ENCODE results near the gene TAS2R39.
A peak's percentile ranks its signal among the peaks of the same experiment; 100 is the strongest.
"Not testable (repeated sequence)": the region's sequence is repeated elsewhere in the genome, so short reads cannot be mapped to it uniquely, and the experiment has no call there.

The TAS2R39 gene

DNA sequence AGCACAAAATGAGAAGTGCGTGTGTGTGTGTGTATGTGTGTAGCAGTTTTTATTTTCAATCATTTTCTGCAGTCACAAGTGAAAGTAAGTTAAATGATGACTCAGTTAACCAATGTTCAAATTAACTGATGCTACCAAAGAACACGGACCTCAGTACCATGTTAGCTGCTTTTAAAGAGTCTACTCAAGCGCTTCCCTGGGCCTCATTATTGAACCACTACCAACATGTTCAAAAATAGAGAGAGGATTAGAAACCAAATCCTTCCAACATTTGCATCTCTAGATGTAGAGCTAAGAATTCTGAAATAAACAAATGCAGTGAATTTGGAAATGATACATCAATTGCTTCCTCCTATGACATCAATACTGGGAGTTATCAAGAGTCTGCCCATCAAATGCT, at the start of gene TAS2R39:
TAS2R39 (plus strand) TSS at position 396 of the 400 bp plus-strand sequence; CDS start at position 396, 0 bp downstream.
- no peak for DNase-seq

DNA sequence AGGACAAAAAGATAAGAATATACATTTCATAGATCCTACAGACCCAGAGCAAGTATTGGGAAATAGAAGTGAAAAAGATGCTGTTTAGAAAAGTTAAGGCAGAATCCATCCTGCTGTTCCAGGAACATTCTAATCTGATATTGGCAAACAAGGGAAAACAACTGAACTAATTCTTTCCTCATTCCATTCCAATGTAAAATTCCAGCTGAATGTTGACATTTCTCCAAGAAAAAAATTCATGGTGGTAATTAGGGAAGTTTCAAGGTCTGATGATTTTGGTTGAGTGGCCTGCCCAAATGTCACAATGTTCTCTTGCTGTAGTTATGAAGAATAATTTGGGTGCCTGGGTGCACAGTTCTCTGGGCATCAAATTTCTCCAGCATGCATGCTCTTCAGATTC, 36.1 kb upstream of the TAS2R39 start:
- DNase-seq: no peak

DNA sequence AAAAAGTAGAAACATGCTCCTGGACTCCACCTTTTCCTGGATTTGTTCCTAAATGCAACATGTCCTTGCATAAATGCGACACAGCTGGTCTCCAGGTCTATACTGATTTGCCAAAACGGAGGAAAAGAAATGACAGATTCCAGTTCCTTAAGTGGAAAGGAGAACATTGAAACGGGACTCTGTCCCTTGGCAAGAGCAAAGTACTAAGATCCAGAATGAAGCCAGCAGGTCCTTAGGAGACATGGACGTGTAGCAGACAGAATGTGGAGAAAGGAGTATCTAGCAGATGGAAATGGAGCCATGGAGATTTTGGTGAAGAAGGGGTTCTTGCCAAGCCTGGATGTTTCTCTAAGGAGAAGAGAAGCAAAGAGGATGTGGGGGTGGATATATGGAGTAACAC, 35.2 kb upstream of the TAS2R39 start:
- DNase-seq: no peak

DNA sequence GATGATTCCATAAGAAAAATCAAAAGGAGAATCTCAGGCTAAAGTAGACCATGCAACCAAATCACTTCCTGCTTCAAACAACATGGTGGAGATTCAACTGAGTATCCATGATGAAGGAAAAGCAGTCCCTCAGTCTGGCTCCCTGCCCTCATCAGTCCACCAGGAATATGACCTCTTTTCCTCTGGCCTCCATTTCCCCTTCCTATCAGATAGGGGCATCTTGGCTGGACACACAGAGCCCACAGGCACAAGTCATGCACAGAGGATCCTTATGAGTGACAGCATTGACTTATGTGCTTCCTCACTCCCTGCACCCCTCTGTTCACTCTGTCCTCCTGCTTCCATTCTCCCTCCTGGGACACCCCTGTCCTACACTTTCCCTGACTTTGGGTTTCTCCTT, 34.6 kb upstream of the TAS2R39 start:
- no peak for DNase-seq

DNA sequence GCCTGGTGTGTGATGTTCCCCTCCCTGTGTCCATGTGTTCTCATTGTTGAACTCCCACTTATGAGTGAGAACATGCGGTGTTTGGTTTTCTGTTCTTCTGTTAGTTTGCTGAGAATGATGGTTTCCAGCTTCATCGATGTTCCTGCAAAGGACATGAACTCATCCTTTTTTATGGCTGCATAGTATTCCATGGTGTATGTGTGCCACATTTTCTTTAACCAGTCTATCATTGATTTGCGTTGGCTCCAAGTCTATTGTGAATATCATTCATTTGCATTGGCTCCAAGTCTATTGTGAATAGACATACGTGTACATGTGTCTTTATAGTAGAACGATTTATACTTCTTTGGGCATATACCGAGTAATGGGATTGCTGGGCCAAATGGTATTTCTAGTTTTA, 32.5 kb upstream of the TAS2R39 start:
- not testable (repeated sequence) for DNase-seq

DNA sequence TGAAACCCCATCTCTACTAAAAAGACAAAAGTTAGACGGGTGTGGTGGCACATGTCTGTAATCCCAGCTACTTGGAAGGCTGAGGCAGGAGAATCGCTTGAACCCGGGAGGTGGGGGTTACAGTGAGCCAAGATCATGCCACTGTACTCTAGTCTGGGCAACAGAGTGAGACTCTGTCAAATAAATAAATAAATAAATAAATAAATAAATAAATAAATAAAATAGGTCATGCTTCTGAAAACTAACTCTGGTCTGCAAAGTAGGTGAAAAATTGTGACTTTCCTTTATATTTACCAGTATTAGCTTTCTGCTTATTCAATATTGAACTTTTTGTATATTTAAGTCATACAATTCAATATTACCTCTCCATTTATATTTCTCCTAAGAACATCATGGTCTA, 24.6 kb upstream of the TAS2R39 start:
- DNase-seq: not testable (repeated sequence)

DNA sequence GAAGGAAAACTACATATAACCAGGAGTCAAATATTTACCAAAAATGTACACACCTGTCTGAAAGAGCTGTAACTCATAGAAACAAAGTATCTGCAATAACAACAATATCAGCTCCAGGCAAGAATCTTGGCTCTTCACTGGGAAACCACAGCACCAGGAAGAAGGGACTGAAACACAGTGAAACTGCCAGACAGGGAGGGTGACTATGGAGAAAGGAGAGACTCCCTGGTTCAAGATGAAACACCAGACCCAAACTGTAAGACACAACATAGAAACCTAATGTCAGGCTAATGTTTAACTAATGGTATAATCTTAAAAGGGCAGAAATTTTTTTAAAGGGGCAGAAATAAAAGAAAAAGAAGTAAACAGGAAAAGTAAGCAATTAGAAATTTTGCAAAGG, 11.5 kb upstream of the TAS2R39 start:
- no peak for DNase-seq

DNA sequence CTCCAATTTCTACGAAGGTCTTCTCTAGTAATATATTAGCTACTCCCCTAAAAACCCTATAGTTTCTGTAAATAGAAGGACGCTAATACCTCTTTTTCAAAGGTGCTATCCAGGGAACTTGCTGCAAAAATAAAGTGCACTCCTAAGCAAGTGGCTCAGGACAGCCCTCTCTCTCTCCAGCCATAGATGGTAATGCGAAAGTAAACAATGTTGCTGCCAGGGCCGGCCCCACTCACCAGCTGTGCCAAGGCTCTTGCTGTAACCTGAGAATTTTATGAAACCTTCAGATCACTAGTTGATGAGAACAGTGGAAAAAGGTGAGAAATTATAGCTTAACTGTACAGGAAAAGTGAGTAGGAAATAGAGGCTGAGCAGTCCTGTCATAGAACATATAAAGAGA, 10.9 kb upstream of the TAS2R39 start:
- no peak for DNase-seq

DNA sequence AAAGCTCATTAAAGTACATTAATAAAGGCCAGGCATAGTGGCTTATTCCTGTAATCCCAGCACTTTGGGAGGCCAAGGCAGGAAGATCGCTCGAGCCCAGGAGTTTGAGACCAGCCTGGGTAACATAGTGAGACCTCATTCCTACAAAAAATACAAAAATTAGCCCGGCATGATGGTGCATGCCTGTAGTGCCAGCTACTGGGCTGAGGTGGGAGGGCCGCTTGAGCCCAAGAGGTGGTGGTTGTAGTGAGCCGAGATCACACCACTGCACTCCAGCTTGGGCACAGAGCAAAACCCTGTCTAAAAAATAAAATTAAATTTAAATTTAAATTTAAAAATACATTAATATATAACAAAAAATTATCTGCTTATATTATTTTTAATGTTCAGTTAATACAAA, 7.1 kb upstream of the TAS2R39 start:
- DNase-seq: no peak

DNA sequence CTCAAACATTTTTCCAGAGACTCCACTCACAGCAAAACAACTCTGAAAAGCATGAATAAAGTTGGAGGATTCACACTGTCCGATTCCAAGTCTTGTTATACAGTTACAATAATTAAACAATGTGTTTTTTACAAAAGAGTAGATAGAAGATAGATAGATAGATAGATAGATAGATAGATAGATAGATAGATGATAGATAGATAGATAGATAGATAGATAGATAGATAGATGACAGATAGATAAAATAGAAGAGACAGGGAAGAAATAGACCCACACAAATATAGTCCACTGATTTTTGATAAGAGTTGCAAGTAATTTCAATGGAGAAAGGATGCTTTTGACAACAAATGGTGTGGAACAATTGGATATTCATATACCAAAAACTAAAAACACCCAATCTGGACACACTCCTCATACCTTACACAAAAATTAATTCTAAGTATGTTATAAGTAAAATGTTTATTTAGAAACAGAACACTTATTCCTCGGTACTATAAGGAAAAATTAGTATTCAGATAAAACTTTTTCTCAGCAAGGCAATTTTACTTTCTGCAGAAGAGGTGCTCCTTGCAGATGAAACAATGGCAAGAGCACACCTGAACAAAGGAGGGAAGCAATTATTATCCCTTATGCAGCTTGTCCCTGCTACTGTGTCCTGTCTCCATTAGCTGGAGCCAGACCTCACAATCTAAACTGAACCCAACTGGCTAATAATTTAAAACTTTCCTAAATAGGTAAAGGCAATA, 5.7 kb upstream of the TAS2R39 start:
- no peak for DNase-seq

DNA sequence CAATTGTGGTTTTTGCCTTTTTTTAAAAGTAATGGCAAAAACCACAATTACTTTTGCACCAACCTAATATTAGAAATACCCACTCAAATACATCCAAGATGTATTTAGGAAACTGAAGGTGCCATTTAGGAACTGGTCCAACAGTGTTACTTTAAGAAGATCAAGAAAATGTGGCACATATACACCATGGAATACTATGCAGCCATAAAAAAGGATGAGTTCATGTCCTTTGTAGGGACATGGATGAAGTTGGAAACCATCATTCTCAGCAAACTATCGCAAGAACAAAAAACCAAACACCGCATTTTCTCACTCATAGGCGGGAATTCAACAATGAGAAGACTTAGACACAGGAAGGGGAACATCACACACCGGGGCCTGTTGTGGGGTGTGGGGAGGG, 2.4 kb upstream of the TAS2R39 start:
- DNase-seq: not testable (repeated sequence)

DNA sequence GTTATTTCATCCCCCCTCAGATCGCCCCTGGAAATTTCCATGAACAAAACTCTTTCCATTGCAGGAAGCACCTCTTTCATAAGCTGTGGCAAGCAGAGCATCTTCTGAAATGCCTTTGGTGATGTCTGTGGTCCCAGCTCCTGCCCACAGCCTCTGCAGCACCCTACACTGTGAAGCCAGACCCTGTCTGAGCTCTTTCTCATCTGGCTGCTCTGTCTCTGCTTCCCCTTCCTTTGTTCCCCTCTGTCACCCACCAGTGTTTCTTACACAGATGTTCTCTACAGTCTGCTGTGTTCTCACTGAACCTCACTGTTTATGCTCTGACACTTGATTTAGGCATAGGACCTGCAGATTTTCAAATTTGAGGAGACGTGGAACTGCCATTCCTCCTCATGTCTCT, 1.9 kb upstream of the TAS2R39 start:
- DNase-seq: no peak

DNA sequence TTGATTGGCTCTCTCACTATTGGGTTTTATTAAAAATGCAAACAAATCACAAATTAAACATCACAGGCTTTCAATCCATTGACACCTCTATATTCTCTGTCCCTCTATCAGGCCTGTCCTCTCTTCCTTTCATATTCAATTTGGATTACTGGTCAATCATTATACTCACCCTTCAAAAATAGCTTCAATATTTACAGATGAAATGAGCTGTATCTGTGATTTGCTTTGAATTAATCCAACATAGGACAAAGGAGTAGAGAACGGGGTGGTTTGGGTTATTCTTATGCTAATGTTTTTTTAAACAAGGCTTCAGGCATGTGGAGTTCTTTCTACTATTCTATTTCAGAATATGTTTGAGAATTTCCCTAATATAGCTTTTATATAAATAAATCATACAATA, 2.3 kb downstream of the TAS2R39 start:
- DNase-seq: no peak

DNA sequence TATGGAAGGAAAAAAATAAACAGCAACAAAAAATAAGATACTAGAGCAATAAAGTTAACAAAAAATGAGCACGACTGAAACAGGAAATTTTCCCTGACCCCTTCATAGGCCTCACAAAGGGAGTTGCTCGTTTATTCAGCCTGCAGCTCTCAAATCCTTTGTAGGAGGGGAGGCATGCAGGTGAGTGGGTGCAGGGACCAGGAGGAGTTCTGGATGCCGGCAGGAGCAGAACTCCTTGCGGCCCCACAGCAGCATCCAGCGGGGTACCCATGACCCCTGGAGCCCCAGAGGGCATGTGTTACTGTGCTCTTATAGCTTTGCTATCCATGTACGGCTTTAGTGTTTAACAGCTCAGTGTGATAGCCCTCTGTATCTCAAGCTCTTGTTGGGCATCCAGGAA, 5.8 kb downstream of the TAS2R39 start:
- no peak for DNase-seq

DNA sequence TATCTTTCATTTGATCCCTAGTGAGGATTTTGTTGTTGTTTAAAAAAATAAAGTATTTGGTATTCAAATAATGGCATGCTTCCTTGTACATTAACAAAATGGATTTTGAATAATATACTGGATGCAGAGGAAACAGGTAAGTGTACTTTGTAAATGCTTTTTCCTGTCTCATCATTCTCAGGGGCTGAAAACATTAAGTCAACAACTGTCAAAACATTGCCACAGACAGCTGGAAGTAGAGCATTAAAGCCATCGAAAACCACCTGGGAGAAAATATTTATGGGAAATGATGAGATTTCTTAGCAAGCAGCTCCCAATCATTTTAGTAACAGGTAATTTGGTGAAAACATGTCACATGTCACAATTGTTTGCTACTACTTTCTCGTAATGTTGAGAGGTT, 10.7 kb downstream of the TAS2R39 start:
- no peak for DNase-seq

DNA sequence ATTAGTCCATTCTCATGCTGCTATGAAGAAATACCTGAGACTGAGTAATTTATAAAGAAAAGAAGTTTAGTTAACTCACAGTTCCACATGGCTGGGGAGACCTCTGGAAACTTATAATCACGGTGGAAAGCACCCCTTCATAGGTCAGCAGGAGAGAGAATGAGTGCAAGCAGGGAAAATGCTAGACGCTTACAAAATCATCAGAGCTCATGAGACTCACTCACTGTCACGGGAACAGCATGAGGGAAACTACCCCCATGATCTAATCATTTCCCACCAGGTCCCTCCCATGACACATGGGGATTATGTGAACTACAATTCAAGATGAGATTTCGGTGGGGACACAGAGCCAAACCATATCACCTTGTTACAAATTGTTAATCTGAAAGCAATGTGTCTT, 15.8 kb downstream of the TAS2R39 start:
- DNase-seq: no peak

DNA sequence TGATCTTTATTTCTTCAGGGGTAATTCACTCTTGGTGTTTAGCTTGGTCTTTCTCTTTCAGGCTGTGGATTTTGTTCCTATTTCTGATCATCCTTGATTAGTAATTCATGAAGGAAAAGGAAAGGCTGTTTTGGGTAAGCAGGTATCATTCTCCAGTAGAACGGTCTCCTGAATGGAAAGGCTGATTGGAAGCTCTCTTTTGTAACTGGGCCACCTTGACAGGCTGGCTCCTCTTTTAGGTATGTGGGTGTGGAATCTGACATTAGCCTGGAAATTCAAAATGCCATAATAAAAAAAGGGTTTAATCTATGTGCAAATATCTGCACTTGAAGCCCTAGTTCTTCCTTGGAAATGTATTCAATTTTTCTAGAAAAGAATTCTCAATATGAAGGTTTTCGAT, 18.9 kb downstream of the TAS2R39 start:
- no peak for DNase-seq

DNA sequence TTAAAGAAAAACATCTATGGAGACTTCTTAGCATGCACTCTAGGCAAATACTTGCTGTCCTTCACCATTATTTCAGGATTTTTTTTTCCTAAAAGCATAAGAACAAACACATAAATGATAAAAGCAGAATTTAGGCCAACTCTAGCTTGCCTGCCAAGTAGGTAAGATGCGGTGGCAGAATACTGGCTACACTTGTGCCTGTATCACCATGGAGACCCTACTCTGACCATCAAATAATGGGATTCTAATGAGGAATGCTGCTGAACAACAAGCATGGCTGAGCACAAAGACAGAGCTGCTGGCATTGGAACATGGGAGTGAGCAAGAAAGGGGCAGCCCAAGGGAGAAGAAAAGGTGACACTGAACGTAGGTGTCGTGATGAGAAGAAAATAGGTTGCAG, 20.2 kb downstream of the TAS2R39 start:
- no peak for DNase-seq

DNA sequence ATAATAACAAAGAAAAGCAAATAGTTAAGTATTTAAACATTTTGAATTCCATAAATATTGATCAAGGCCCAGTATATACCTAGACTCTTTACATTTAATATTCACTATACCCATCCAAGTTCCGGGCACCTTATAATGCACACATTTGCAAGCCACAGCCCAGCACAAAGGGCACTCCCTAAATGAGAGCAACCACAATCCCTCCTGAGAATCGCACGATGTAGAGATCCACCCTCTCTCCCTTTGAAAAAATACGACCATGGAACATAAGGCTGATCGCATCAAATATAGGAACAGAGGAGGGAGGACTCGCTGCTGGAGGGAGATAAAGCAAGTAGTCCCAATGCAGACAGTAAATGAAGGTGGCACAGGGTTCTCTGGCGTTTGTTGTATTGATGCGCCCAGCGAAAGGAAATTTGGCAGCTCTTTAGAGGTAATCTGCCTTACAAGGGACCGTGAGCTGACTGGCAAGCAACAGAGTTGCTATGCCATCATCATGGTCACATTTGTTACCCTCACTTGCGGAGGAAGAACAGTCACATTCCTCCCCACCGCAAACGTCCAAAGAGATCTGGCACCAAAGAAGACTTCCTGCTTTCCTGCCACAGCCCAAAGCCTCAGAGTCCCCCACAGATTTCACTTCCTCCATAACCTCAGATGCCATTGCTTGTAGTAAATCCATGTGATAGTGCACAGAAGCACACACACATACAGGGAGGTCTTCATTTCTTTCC, 22.5 kb downstream of the TAS2R39 start:
- DNase-seq: no peak

DNA sequence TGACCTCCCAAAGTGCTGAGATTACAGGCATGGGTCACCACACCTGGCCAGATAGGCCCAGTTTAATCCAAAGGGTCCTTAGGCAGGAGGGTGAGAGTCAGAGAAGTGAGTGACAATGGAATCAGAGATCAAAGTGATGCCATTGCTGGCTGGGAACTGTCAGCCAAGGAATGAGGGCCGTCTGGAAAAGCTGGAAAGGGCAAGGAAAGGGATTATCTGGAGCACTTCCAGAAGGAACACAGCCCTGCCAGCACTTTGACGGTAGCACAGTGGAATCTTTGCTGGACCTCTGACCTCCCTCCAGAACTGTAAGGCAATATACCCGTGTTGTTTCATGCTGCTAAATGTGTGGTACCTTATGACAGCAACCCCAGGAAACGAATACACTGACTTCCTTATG, 27.3 kb downstream of the TAS2R39 start:
- DNase-seq: no peak

DNA sequence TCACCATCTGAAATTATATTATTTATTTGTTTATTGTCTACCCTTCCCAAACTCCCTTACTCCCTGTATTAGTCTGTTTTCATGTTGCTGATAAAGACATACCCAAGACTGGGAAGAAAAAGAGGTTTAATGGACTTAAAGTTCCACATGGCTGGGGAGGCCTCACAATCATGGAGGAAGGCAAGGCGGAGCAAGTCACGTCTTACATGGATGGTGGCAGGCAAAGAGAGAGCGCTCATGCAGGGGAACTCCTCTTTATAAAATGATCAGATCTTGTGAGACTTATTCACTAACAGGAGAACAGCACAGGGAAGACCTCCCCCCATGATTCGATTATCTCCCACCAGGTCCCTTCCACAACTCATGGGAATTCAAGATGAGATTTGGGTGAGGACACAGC, 30.3 kb downstream of the TAS2R39 start:
- not testable (repeated sequence) for DNase-seq

DNA sequence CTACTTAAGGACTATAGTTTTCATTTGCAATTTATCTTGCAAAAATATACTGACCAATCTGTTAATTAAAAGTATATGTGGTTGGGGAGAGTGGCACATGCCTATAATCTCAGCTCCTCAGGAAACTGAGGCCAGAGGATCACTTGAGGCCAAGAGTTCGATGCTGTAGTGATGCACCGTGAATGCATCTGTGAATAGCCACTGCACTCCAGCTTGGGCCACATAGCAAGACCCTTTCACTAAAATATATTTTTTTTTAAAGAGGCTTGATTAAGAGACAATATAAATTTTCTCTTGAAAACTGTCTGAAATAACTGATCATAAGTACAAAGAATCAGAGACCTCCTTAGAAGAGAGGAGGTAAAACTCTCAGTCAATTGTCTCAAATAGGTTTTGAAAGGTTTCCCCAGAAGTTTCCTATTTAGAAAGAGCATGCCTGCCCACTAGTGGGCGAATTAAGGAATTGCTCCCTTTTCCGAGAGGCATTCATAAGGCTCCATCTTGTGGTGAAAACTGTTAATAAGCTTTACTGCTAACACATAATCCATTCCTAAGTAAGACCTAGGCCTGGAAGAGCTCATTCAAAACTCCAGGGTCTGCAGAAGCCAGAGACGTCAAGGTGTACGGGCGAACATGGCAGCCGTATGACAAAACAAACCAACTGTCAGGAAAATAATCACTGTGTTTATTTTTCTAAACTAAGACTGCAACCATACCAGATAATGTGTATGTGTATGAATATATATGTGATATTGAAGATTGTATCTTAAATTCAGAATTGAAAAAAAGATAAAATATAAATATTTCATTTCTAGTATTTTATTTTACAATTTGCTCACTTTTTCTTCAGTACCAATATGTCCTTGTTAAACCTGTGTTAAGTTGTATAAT, 31.8 kb downstream of the TAS2R39 start:
- DNase-seq: peak; percentile 58

DNA sequence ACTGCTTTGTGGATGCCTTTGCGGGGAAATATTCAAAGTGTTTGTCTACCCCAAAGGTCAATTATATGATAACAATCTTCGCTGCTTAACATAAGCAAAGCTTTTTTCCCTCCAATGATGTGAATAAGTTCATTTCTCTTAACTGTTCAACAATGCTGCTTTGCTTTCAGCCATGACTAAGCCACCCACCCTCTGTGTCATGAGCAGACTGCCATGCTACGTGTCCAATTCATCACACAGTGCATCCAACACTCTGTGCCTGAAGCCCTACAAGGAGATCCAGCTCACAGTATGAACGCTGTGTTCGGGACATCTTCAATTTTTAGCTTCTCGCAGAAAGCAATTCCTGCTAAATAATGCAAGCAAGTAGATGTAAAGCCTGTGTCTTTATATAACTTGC, 32.9 kb downstream of the TAS2R39 start:
- DNase-seq: no peak

DNA sequence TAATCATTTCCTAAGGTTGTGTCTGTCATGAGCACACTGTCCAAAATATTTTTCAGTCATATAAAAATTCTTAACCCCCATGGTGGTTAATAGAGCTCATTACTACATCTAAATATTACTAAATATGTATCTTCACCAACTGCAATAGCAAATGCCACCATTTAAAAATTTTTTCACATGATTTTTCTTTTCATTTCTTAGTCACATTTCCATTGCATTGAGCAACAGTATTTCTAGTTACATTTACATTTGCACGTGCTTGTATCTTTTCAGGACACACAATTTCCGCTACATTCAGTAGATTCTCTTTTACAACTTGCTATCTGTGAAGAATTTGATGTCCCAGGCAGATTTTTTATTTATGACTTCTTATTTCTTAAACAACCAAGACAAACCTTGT, 33.5 kb downstream of the TAS2R39 start:
- DNase-seq: no peak
